GM18502 (cell line): Measurements from ENCODE around the gene CDCA7L.

Experiments
- ATAC-seq: cut with Tn5 transposase; IDR thresholded peaks from one replicate; pipeline ENCODE4 v1.9.1; 2021; ENCODE audit warnings: mild to moderate bottlenecking; ENCODE audit not compliant: unreplicated experiment, poor library complexity

Gene CDCA7L, protein sequence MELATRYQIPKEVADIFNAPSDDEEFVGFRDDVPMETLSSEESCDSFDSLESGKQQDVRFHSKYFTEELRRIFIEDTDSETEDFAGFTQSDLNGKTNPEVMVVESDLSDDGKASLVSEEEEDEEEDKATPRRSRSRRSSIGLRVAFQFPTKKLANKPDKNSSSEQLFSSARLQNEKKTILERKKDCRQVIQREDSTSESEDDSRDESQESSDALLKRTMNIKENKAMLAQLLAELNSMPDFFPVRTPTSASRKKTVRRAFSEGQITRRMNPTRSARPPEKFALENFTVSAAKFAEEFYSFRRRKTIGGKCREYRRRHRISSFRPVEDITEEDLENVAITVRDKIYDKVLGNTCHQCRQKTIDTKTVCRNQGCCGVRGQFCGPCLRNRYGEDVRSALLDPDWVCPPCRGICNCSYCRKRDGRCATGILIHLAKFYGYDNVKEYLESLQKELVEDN

DNA sequence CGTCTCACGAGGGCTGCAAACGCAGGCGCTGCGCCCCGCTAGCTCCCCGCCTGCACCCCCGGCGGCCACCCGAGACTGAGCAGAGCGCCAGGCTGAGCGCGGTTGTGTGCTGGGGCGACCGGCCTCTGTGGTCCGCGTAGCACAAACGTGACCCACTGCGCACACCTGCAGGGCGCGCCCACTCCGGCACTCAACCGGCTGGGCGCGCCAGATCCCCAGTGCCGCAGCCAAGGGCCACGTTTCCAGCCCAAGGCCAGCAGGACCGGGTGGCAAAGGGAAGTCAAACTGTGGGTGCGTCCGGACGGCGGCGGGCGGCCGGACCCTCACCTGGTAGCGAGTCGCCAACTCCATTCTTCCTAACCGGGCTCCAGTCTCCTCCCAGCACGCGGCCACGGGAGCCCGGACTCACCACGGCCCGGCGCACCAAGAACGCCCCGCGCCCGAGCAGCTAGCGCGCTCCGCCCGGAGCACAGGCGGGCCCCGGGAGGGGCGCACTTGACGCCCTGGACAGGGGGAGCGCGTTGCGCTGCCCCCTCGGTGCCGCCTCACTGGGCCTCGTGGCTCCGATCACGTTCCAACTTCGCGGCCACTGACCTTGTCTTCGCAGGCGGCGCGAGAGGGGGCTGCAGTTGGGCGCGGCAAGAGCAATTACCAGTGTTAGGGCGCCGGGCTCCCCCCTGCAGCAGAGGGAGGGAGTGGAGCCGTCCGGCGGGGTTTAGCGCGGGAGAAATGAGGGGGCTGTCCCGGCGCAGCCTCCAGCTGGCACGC, at the start of gene CDCA7L:
Gene CDCA7L, minus strand, starts transcription at position 446 of the 768 bp plus-strand sequence. Its CDS starts 95 bp downstream, at position 351.
- ATAC-seq, result peak; percentile 88

- ATAC-seq, result no peak
Observed at GRCh38 chr7:21986096-21986495, 40.4 kb upstream of the CDCA7L start.

- no peak for ATAC-seq
Observed at GRCh38 chr7:21984042-21984441, 38.3 kb upstream of the CDCA7L start.

DNA sequence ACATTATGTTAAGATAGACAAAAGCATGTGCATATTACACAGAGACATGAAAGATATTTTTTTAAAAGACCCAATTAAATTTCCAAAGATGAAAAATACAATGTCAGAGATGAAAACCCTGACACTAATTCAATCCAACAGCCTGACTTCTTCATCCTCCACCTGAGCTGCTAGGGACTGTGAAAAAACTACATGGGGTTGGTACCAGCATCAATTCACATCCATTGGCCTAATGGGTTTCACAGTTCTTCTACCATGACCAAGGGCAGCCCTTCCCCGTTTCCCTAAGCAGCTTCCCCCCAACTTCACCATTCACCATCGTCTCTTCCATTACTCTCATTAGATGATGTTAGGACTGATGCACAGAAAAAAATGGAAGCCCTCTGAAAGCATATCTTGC, 37.4 kb upstream of the CDCA7L start:
- ATAC-seq, result no peak

DNA sequence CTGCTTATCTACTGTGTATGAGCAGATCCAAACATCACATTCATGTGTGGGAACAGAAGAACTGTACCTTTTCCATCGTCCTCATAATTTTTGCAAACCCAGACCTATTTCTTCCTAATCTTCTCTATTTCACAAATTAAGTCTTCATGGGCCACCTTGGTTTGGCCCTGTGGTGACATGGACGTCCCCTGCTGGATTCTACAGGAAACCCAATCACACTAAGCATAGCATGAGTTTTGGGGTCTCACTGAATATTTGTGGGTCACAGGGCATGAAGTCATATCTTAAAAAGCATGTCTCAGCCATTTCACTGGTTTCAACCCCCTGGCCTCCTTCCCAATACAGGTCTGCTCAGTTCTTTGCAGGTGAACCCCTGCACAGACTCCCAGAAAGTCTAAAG, 35.8 kb upstream of the CDCA7L start:
- ATAC-seq, result no peak

- no peak for ATAC-seq
Observed at GRCh38 chr7:21980926-21981500, 35.3 kb upstream of the CDCA7L start.

- ATAC-seq, result no peak
Observed at GRCh38 chr7:21972397-21972784, 26.7 kb upstream of the CDCA7L start.

DNA sequence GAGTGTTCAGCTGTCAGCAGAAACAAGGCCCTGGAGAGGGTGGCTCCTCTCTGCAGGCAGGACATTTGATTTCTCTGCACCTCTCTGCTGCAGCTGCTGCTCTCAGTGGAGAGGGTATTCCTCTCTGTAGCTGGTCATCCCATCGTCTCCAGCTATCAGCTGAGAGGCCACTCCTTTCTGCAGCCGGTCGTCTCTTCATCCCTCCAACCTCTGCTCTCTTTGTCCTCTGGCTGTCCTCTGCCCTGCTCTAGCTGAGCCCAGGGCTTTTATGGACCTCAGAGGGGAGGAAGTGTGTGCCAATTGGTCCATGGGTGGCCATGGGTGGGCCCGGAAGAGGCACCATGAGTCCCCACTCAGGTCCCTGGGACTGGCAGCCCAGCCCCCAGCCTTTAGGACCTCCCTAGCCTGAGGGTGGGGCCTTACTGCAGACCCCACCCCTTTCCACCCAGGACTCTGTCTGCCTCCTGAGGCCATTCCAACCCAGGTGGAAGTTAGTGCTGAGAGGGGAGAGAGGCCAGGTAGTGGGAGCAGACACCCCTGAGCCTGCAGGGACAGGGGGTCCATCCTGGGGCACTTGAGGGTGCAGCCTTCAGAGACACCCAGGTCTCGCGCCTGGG, 26.2 kb upstream of the CDCA7L start:
- ATAC-seq, result no peak

GRCh38 chr7:21969822-21970221, 24.1 kb upstream of the CDCA7L start:
- ATAC-seq, result no peak

- ATAC-seq, result no peak
Observed at GRCh38 chr7:21967598-21968003, 21.9 kb upstream of the CDCA7L start.

DNA sequence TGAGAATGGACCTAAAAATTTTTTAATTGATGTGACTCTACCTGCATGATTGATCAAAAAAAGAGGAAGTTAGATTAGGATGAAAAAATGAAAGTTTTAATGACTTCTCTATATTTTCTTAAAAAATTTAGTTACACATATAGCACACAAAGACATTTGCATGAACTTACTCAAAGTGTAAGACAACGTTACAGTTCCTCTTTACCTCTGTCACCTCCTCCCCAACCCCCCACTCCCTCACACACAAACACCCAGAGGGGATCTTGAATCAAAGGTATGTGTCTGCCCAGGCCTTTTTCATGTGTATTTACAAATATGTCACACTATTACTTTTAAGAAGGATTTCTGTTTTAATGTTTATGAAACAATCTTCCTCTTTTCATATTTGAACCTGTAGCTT, 20.6 kb upstream of the CDCA7L start:
- peak; percentile 94 for ATAC-seq

DNA sequence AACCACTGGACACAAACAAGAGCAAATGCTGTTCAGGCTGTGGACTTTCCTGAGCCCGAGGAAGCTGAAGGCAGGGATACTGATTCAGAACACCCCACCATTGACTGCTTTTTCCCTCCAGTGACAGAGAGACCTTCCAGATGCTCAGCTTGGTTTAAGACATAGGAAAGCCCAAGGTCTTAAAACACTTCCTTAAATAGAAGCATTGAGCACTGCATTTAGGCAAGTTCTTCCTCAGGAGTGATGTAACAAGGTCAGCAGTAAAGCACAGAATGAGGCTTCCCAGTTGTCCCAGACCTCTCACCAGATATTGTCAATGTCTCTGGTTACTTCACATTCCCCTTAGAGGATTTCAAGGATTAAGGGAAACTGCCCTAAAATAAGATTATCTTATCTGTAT, 19.6 kb upstream of the CDCA7L start:
- no peak for ATAC-seq

- no peak for ATAC-seq
Observed at GRCh38 chr7:21962677-21963076, 17.0 kb upstream of the CDCA7L start.

DNA sequence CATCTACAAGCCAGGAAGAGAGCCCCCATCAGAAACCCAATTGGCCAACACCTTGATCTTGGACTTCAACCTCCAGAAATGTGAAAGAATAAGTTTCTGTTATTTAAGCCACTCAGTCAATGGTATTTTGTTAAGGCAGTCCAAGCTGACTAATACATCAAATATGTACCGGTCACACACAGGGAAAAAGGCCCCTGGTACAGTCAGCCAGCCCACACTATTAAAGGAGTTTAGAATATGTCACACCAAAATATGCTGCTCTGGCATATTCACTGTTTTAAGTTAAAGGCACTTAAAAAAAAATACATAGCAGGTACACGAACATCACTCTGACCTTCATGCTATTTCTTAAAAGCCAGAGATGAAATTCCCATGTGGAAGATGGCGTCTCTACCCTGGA, 15.2 kb upstream of the CDCA7L start:
- no peak for ATAC-seq

- no peak for ATAC-seq
Observed at GRCh38 chr7:21959387-21959776, 13.7 kb upstream of the CDCA7L start.

GRCh38 chr7:21953781-21954180, 8.1 kb upstream of the CDCA7L start:
- no peak for ATAC-seq

- no peak for ATAC-seq
Observed at GRCh38 chr7:21948887-21949540, 3.3 kb upstream of the CDCA7L start.

- no peak for ATAC-seq
Observed at GRCh38 chr7:21948364-21948763, 2.7 kb upstream of the CDCA7L start.

GRCh38 chr7:21947946-21948345, 2.2 kb upstream of the CDCA7L start:
- ATAC-seq, result no peak

- ATAC-seq, result no peak
Observed at GRCh38 chr7:21947056-21947455, 1.4 kb upstream of the CDCA7L start.
